NCI-H774 (cell line): ENCODE measurements around the gene SAMD4B.
"Not testable (repeated sequence)": the region's sequence is repeated elsewhere in the genome, so short reads cannot be mapped to it uniquely, and the experiment has no call there.

ENCODE experiments used
- DNase-seq: peaks from one replicate; lab custom pipeline; 2025; lab: John Stamatoyannopoulos, UW

Gene SAMD4B

GRCh38 chr19:39365531-39365930, 23.3 kb downstream of the SAMD4B start:
- no peak for DNase-seq

- no peak for DNase-seq
These were observed 27.0 kb downstream of the SAMD4B start for GRCh38 chr19:39369200-39369599.

GRCh38 chr19:39370735-39371134, 28.5 kb downstream of the SAMD4B start:
- DNase-seq, result no peak

- DNase-seq, result no peak
These were observed 30.0 kb downstream of the SAMD4B start for GRCh38 chr19:39372047-39372802.

GRCh38 chr19:39372941-39373340, 30.7 kb downstream of the SAMD4B start:
- no peak for DNase-seq

- DNase-seq, result no peak
These were observed 33.7 kb downstream of the SAMD4B start for GRCh38 chr19:39375929-39376328.

GRCh38 chr19:39377373-39378362, 35.4 kb downstream of the SAMD4B start:
- DNase-seq, result no peak

GRCh38 chr19:39379366-39379765, 37.1 kb downstream of the SAMD4B start:
- DNase-seq, result not testable (repeated sequence)

- DNase-seq, result no peak
These were observed 37.7 kb downstream of the SAMD4B start for GRCh38 chr19:39379865-39380396.

GRCh38 chr19:39380521-39381502, 38.6 kb downstream of the SAMD4B start:
- DNase-seq, result no peak

GRCh38 chr19:39381910-39382611, 39.8 kb downstream of the SAMD4B start:
- DNase-seq, result no peak

- no peak for DNase-seq
These were observed 41.0 kb downstream of the SAMD4B start for GRCh38 chr19:39382991-39383828.

GRCh38 chr19:39384839-39385568, 42.8 kb downstream of the SAMD4B start:
- no peak for DNase-seq

GRCh38 chr19:39385629-39386411, 43.6 kb downstream of the SAMD4B start:
- DNase-seq, result no peak

GRCh38 chr19:39386557-39386956, 44.3 kb downstream of the SAMD4B start:
- DNase-seq, result no peak

- no peak for DNase-seq
These were observed 46.4 kb downstream of the SAMD4B start for GRCh38 chr19:39388657-39389056.

- no peak for DNase-seq
These were observed 47.6 kb downstream of the SAMD4B start for GRCh38 chr19:39389631-39390414.

GRCh38 chr19:39390451-39390750, 48.2 kb downstream of the SAMD4B start:
- DNase-seq, result no peak
